B cell (primary cell): ENCODE measurements around the gene HSPBP1. TPM values are rescaled to one million over a fixed set of nuclear protein-coding genes. Genes with fewer than 3 reads are reported as not detected.

ENCODE experiments used
- ATAC-seq: fragments of 200-7000 bp; cut with Tn5 transposase; one replicate; pipeline ENCODE4 v1.10.0; 2021; ENCODE audit warnings: low read depth, mild to moderate bottlenecking, moderate number of reproducible peaks, moderate library complexity
- CTCF ChIA-PET: fragments of 350-600 bp; sonication (Branson Sonifier 250); formaldehyde crosslinking; loops from one replicate; lab custom pipeline; 2021; ENCODE audit warnings: antibody characterized with exemption, inconsistent platforms; lab: Charles Lee
- POLR2A ChIA-PET: fragments of 350-600 bp; sonication (Branson Sonifier 250); formaldehyde crosslinking; loops from one replicate; lab custom pipeline; 2021; ENCODE audit warnings: antibody characterized with exemption; lab: Charles Lee
- DNase-seq: peaks from one replicate; pipeline ENCODE4 v3.0.0; 2013
- H2AFZ ChIP-seq: 2 replicates; pipeline ENCODE4 v1.6.1; 2012; ENCODE audit warnings: mild to moderate bottlenecking, low read depth, low read length; ENCODE audit not compliant: insufficient read depth, poor library complexity, severe bottlenecking
- H3K27ac ChIP-seq, 2 donors: 1 replicate in 1 of 2; 2 replicates in 1 of 2; pipeline ENCODE4 v1.5.1; 2012 to 2013; ENCODE audit warnings: low read length in 2 of 2, mild to moderate bottlenecking in 2 of 2, moderate library complexity in 1 of 2
- H3K27me3 ChIP-seq, 4 experiments: fragments of 200-600 bp in 1 of 4; sonication (generic) in 1 of 4; replicated peaks in 1 of 4; 1 replicate in 2 of 4; 2 replicates in 2 of 4; pipeline versions ENCODE4 v1.6.1 to v1.7.0; 2013 to 2016; ENCODE audit warnings: low read length in 3 of 4, mild to moderate bottlenecking in 2 of 4, mixed read lengths in 1 of 4, moderate library complexity in 1 of 4; ENCODE audit not compliant: insufficient read depth in 4 of 4, control insufficient read depth in 3 of 4; ENCODE audit errors: control extremely low read depth in 1 of 4
- H3K36me3 ChIP-seq, 2 experiments: replicated peaks in 1 of 2; 1 replicate in 1 of 2; 2 replicates in 1 of 2; pipeline versions ENCODE4 v1.6.1 to v1.7.1; 2013; ENCODE audit warnings: low read length in 1 of 2; ENCODE audit not compliant: insufficient read depth in 2 of 2, control insufficient read depth in 1 of 2; ENCODE audit errors: control extremely low read depth in 1 of 2, extremely low read depth in 1 of 2
- H3K4me1 ChIP-seq, 2 donors: fragments of 200-600 bp in 1 of 2; sonication (generic) in 1 of 2; 1 replicate in 1 of 2; 2 replicates in 1 of 2; pipeline versions ENCODE4 v1.5.1 to v1.6.1; 2013 to 2017; ENCODE audit warnings: low read length in 2 of 2; ENCODE audit not compliant: control insufficient read depth in 2 of 2, insufficient read depth in 2 of 2
- H3K4me2 ChIP-seq: replicated peaks from 2 replicates; pipeline ENCODE3; 2012; ENCODE audit warnings: mild to moderate bottlenecking, low read depth, low read length; ENCODE audit not compliant: poor library complexity, severe bottlenecking
- H3K4me3 ChIP-seq, 5 experiments: fragments of 200-600 bp in 1 of 5; sonication (generic) in 1 of 5; 1 replicate in 3 of 5; 2 replicates in 2 of 5; pipeline versions ENCODE4 v1.5.1 to v1.7.0; 2011 to 2016; ENCODE audit warnings: low read length in 4 of 5, mild to moderate bottlenecking in 4 of 5, low read depth in 2 of 5, control low read depth in 1 of 5, moderate library complexity in 1 of 5; ENCODE audit not compliant: insufficient read depth in 1 of 5; ENCODE audit errors: control extremely low read depth in 1 of 5, extremely low read depth in 1 of 5
- H3K79me2 ChIP-seq: fragments of 200-600 bp; sonication (generic); one replicate; pipeline ENCODE4 v1.6.0; 2016; ENCODE audit warnings: low read length; ENCODE audit not compliant: control insufficient read depth, insufficient read depth
- H3K9ac ChIP-seq: fragments of 200-600 bp; sonication (generic); 2 replicates; pipeline ENCODE4 v1.6.1; 2017; ENCODE audit warnings: mild to moderate bottlenecking, low read length, moderate library complexity
- H3K9me3 ChIP-seq, 3 donors: one replicate each; pipeline versions ENCODE4 v1.6.1 to v1.7.1; 2013; ENCODE audit warnings: low read length in 2 of 3; ENCODE audit not compliant: control insufficient read depth in 2 of 3, insufficient read depth in 1 of 3; ENCODE audit errors: control extremely low read depth in 1 of 3
- H4K20me1 ChIP-seq: 2 replicates; pipeline ENCODE4 v1.6.0; 2012; ENCODE audit warnings: mild to moderate bottlenecking, low read length; ENCODE audit not compliant: insufficient read depth, control insufficient read depth, poor library complexity, severe bottlenecking
- H3K27ac Mint-ChIP-seq: one replicate; pipeline ENCODE4 v1.8.0; 2021; ENCODE audit warnings: mixed read lengths
- H3K27me3 Mint-ChIP-seq: one replicate; pipeline ENCODE4 v1.8.0; 2021; ENCODE audit warnings: mixed read lengths
- H3K4me1 Mint-ChIP-seq: one replicate; pipeline ENCODE4 v1.8.0; 2021; ENCODE audit warnings: mixed read lengths
- H3K4me3 Mint-ChIP-seq: one replicate; pipeline ENCODE4 v1.8.0; 2021; ENCODE audit warnings: mixed read lengths
- H3K9me3 Mint-ChIP-seq: one replicate; pipeline ENCODE4 v1.8.0; 2022; ENCODE audit warnings: mixed read lengths; ENCODE audit not compliant: insufficient read depth
- CTCF ChIP-seq: fragments of 200-600 bp; IDR thresholded peaks from one replicate; pipeline ENCODE4 v1.8.0; 2022; ENCODE audit warnings: antibody characterized with exemption, mild to moderate bottlenecking
- EZH2 ChIP-seq: IDR thresholded peaks from 2 replicates; pipeline ENCODE4 v1.6.1; 2012; ENCODE audit warnings: borderline replicate concordance, low read depth, mild to moderate bottlenecking, moderate library complexity, low read length; ENCODE audit not compliant: insufficient read depth, poor library complexity, severe bottlenecking
- WGBS: methylation state at CpG from one replicate; pipeline ENCODE4 v1.1.5; 2013; ENCODE audit warnings: missing lambda C conversion rate; ENCODE audit not compliant: insufficient coverage; 5-methylcytosine and 5-hydroxymethylcytosine counted together
- intact Hi-C: fragments of 100-400 bp; cut with micrococcal nuclease; formaldehyde crosslinking; loops from one replicate; pipeline ENCODE4 v1.10.0; 2022
- polyA plus RNA-seq: library from polyadenylated mRNA; depleted of rRNA; stranded (reverse); fragments of >200 nt; gene quantifications from 2 replicates; pipeline ENCODE4 v1.2.3, GENCODE V29; 2012
- total RNA-seq, 2 donors: library from RNA; stranded (reverse); fragments of 120-200 nt in 1 of 2; gene quantifications; 1 replicate in 1 of 2; 2 replicates in 1 of 2; pipeline versions ENCODE4 v1.2.3 to v1.2.4, GENCODE V29; 2013 to 2022

HSPBP1 gene
- total and polyA plus RNA-seq, 2 donors (not counting 1 experiment from before 2014, with no cell fraction given) = 15.6 to 19.0 TPM

- no peak overlapping the region for H3K4me3 ChIP-seq
- no peak overlapping the region for H2AFZ ChIP-seq
- DNase-seq = no peak
Measured at GRCh38 chr19:55299991-55300390, 20.1 kb upstream of the HSPBP1 start.

GRCh38 chr19:55297267-55297666, 17.4 kb upstream of the HSPBP1 start:
- ATAC-seq (no peak), DNase-seq (no peak)
- Histone ChIP-seq H3K27ac (no peak overlapping the region), H3K4me2 (no peak overlapping the region), H3K9ac (no peak overlapping the region), H3K79me2 (no peaks in the 10 kb centered on the region), H3K36me3 (no peaks in the 10 kb centered on the region), H3K4me3 (no peak overlapping the region), H2AFZ (no peak overlapping the region), H3K4me1 (peaks cover 7 to 12% of the 10 kb centered on the region in 2 donors), H3K9me3 (no peaks in the 10 kb centered on the region), H4K20me1 (no peaks in the 10 kb centered on the region), H3K27me3 (no peaks in the 10 kb centered on the region)
- peaks cover 6% of the 10 kb centered on the region for H3K27me3 Mint-ChIP-seq
- no peaks in the 10 kb centered on the region for H3K9me3 Mint-ChIP-seq
- WGBS = 91% methylated on average over 9 of the region's 10 CpGs
- intact Hi-C loops = no loop called here
- H3K4me1 Mint-ChIP-seq = peaks cover 12% of the 10 kb centered on the region
- CTCF ChIA-PET = interaction anchor here (1.0 kb wide), 1 partner anchor 42 kb away, joined by 4 read pairs; the partner anchor contains the start of gene KMT5C
- no peak overlapping the region for H3K27ac Mint-ChIP-seq
- TF ChIP-seq CTCF (no peak), EZH2 (no peak)
- no peak overlapping the region for H3K4me3 Mint-ChIP-seq
- POLR2A ChIA-PET = no interaction called here

More at GRCh38 chr19:55299991-55300390, 20.1 kb upstream of the HSPBP1 start:
- Mint-ChIP-seq H3K27me3 (peaks cover 6% of the 10 kb centered on the region), H3K9me3 (no peaks in the 10 kb centered on the region), H3K4me3 (no peak overlapping the region), H3K27ac (no peak overlapping the region), H3K4me1 (peaks cover 12% of the 10 kb centered on the region)
- no peak overlapping the region for H3K27ac ChIP-seq
- no peak overlapping the region for H3K4me2 ChIP-seq
- WGBS = 88% methylated on average over 6 of the region's 10 CpGs
- TF ChIP-seq EZH2 (no peak), CTCF (no peak)
- H3K36me3 ChIP-seq = no peaks in the 10 kb centered on the region
- H3K9me3 ChIP-seq = no peaks in the 10 kb centered on the region
- no peaks in the 10 kb centered on the region for H3K79me2 ChIP-seq
- peaks cover 8 to 15% of the 10 kb centered on the region in 2 donors for H3K4me1 ChIP-seq
- H3K27me3 ChIP-seq = no peaks in the 10 kb centered on the region
- intact Hi-C loops = loop anchor here (5.0 kb wide), 1 partner anchor 202 kb away; no protein-coding TSS in a partner anchor
- CTCF ChIA-PET = no interaction called here
- ATAC-seq = no peak
- no peaks in the 10 kb centered on the region for H4K20me1 ChIP-seq
- H3K9ac ChIP-seq = no peak overlapping the region
- POLR2A ChIA-PET = no interaction called here
